ENCODE data around the gene EFCAB12. TPM values are rescaled to one million over a fixed set of nuclear protein-coding genes. Genes with fewer than 3 reads are reported as not detected.

Gene EFCAB12
- 0.50 TPM in 1 of 2 replicates, not detected in the other for total RNA-seq

DNA sequence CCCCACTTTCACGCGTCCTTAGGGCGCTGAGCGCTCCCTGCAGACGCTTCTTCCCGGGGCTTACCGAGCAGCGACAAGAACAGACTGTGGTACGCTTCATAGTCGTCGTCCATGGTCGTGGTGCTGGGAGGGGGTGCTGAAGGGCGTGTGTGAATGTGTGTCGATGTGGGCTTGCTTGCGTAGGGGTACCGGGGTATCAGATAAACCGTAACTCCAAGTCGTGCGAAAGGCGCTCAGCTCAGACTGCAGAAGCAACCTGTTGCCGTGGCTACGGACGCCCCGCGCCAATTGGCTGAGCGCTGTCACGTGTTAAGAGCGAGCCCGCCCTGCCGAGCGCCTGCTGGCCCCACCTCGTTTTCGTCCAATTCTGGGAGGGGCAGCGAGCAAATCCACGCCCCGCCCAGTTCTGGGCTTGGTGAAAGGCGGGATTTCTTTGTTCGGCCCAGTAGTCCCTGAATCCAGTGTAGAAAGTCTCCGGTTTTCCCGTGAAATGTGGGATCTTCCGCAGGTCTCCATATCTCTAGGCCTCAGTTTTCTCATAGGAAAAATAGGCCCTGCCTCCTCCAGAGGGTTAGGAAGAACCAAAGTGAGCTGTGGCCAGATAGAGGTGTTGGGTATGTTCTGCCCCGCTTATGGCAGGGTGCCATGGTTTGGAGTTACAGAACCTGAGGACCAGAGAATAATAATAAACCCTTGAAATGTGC lies at the start of gene EFCAB12:
Gene EFCAB12, minus strand, starts transcription at position 261 of the 704 bp plus-strand sequence. Its CDS starts 148 bp downstream, at position 113.
- peak; percentile 81 for DNase-seq (ENCODE audit: low read depth)

DNA sequence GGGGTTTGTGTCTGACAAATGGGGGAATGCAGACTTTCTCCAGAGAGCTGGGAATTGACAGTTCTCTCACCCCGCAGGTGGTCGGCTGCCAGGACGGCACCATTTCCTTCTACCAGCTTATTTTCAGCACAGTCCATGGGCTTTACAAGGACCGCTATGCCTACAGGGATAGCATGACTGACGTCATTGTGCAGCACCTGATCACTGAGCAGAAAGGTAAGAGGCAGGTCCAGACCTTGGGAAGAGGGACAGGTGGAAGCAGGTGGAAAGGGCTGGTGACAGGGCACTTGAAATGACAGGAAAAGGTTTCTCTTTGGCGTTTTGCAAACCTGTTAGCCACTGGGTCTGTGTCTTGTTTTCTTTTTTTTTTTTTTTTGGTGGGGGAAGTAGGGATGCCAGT lies 48.1 kb upstream of the EFCAB12 start:
- DNase-seq (ENCODE audit: low read depth), result no peak

DNA sequence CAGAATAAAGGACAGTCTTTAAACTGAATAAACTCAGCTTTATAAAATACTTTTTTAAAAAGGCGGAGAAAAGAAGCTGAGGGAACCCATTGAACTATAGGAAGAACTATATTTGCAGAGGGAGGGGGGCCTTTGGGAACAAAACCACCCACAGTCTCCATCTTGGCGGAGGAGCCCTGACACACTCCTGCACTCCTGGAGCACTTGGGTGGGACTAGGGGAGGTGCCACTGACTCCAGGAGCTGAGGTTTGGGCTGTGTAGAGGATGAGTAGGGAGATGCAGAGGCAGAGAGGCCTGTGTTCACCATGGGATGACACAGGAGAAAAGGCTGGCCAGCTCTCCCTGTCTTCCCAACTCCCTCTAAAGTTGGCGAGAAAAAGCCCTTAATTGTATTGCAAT lies 47.4 kb upstream of the EFCAB12 start:
- DNase-seq (ENCODE audit: low read depth), result no peak

DNA sequence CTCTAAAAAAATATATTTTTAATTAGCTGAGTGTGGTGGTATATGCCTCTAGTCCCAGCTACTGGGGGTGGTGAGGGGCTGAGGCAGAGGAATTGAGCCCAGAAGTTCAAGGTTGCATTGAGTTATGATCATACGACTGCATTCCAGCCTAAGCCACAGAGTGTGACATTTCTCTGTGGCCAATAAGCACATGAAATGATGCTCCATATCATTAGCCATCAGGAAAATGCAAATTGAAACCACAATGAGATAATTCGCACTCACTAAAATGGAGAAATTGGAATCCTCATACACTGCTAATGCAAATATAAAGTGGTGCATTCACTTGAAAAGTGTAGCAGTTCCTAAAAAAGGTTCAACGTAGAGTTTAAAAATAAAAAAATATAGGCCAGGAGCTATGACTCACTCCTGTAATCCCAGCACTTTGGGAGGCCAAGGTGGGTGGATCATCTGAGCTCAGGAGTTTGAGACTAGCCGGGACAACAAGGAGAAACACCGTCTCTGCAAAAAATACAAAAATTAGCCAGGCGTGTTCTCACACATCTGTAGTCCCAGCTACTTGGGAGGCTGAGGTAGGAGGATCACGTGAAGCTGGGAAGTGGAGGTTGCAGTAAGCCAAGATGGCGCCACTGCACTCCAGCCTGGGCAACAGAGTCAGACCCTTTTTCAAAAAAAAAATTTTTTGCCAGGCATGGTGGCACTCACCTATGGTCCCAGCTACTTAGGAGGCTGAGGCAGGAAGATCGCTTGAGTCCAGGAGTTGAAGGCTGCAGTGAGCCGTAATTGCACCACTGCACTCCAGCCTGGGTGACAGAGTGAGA lies 46.8 kb upstream of the EFCAB12 start:
- no peak for DNase-seq (ENCODE audit: low read depth)

DNA sequence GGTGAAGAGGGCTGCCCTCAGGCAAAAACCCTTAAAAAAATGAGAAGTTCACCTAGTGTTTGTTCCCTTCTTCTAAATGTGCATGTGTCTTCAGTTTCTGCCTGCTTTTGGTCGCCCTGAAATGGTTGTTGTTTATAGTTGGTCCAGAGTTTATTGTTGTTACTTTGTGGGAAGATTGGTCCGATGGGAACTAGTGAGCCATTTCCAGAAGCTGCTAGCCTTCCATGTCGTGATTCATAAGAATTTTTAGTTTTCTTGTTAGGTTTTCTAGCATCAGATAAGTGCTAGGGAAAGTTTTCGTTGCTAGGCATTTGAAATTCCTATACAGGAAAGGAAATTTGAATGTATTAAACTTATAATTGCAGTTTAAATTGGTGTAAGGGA lies 45.3 kb upstream of the EFCAB12 start:
- DNase-seq (ENCODE audit: low read depth), result no peak

DNA sequence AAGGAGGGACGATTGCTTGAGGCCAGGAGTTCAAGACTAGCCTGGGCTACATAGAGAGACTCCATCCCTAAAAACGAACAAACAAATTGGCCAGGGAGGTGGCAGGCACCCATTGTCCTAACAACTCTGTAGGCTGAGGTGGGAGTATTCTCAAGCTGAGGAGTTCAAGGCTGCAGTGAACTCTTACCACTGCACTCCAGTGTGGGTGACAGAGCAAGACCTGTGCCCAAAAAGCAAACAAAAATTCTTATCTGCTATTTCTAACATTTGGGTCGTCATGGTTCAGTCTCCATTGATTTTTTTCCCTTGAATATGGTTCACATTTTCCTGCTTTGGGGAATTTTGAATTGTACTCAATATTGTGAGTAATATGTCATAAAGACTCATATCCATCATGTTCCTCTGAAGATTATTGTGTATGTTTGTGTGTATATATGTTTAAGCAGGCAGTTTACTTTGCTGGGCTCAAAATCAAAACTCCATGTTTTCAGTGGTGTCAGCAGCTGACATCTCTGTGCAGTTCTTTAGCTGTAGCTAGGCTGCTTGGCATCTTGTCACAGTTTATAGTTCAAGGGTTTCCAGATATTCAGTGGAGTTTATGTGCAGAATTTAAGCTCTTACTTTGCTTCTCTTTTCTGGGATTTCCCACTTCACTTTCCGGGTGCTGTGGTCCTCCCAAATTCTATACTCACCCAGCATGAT lies 44.8 kb upstream of the EFCAB12 start:
- no peak for DNase-seq (ENCODE audit: low read depth)

DNA sequence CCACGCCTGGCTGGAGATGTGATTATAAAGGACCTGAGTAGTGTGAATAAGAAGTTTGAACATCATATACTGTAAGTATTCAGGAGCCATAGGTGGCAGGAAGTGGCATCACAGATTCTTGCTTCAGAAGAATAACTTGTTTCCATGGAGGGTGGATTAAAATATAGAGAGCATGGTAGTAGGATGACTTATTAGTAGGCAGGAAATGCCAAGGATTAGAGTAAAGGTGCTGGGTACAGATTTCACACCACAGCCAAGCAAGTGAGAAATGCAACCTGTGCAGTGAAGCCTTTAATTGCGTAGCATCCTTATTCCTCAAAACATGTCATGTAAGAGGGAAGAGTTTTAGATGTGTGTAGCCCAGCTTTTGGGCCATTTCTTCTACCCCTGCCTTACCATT lies 42.4 kb upstream of the EFCAB12 start:
- DNase-seq (ENCODE audit: low read depth), result peak; percentile 33

DNA sequence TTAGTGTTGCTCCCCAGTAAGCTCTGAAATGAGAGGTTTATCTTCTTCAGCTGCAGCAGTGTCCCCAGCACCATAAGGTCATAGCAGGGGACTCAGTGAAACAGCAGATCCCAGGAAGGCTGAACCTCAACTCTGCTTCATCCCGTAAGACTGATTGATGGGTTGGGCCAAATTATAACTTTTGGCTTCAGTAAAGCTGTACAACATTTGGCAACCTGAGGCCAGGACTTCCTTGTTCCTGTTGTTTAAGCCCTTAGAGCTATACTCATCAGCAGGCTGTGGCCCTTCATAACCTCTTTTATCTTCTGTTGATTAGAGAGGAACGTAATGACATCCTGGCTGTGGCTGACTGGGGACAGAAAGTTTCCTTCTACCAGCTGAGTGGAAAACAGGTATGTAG lies 40.6 kb upstream of the EFCAB12 start:
- no peak for DNase-seq (ENCODE audit: low read depth)

DNA sequence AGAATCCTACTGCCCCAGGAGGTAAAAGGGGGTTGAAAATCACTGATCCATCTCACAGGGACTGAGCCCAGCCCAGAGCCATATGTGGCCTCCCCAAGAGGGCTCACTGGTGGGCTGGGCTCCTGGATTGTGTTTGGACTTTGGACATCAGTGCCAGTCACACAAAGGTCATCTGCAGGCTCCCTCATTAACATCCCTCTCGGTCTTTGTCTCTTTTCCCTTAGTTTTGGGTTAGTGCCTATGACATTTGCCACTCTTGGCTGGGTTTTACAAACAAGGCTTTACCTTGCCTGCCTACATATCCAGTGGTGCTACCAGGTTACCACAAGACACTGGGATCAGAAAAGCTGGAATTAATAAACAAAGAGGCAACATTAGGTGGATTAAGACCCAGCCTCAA lies 39.5 kb upstream of the EFCAB12 start:
- no peak for DNase-seq (ENCODE audit: low read depth)

DNA sequence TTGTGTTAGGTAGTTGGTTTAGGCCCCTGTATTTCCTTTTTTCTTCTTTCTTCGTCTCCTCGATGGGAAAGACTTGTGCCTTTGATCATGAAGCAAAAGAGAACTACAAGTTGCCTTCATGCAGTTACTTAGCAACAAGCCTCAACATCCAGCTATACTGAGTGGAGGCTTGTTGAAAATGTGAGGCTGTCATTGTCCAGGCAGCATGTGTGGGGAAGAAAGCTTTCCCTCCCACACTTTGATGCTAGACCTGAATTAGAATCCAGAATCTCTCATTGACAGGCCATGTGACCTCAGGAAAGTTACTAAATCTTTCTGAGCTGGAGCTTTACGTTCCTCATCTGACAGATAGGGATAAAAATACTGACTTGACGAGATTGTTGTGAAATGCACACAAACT lies 35.3 kb upstream of the EFCAB12 start:
- DNase-seq (ENCODE audit: low read depth), result no peak

DNA sequence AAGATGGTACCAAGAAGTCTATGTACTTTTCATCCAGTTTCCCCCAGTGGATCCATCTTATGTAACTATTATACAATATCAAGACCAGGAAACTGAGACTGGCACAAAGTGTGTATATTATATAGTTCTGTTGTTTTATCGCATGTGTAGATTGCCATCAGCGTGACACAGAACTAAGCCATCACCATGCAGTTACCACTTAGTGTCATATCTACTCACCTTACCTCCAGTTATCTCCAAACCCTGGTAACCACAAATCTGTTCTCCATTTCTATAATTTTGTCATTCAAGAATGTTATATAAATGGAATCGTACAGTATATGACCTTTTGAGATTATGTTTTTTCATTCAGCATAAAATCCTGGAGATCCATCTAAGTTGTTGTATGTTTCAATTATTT lies 34.7 kb upstream of the EFCAB12 start:
- no peak for DNase-seq (ENCODE audit: low read depth)

DNA sequence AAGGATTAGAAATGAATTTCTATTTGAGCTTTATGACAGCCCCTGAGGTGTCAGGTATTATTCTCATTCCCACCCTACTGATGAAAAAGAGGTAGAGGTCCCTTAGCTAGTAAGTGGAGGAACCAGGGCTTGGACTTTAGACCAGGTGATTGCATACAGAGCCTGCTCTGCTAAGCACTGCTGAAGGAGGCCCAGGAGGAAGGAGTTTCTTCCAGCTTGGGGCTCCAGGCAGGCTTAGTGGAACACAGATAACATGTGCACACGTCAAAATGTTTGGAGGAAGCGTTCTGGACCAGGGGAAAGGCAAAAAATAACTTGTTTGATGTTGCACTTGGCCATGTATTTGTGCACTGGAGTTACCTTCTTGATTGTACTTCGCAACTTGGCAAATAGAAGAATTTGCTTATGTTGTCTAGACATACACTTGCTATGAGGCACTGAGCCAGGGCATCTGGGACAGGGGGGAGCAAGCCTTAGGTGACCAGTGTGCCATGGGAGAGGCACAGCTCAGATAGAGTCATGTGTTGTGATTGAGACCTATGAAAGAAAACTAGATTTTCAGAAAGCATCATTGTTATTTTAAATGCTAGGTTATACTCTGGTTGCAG lies 34.0 kb upstream of the EFCAB12 start:
- DNase-seq (ENCODE audit: low read depth), result no peak

DNA sequence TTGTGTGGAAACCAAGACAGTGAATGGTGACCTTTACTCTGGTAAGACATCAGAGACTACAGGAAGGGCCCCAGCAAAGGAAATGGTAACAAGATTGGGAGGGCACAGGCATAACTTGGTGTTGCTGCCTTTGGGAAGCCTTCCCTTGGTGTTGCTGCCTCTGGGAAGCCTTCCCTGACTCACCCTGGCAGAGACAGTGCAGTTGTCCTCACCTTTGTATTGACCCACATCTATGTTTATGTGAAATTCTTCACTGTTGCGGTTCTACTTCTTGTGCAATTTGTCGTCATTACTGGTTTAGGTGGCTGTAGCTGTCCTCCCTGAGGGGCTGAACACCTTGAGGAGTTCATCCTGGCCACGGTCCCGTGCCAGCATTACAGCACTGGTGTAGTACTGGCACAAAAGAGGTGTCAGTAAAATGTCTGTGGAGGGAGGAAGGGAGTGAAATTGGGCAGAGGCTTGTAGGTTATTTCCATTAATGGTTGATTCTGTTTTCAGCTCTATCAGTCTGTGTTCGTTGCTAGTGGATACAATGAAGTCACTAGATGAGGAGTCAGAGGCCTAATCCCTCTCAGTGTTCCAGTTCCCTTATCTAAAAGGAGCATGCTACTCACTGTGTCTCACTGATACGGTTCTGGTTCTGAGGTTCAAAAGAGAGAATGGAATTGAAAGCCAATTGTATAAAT lies 33.2 kb upstream of the EFCAB12 start:
- no peak for DNase-seq (ENCODE audit: low read depth)

DNA sequence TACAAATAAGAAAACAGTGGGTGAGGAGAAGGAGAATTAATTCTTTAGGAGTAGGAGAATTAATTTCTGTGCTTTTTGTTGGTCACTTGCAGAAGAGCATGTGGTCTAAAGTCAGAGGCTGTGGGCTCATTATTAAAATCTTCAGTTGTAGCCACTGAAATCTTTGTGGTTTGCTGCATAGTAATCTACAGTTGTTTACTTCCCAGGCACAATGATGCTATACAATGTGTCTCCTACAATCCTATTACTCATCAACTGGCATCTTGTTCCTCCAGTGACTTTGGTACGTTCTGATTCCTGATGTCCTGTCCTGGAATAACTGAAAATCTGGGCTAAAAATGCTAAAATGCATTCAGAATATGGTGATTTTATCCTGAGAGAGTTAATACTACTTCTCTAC lies 32.6 kb upstream of the EFCAB12 start:
- DNase-seq (ENCODE audit: low read depth), result peak; percentile 47

DNA sequence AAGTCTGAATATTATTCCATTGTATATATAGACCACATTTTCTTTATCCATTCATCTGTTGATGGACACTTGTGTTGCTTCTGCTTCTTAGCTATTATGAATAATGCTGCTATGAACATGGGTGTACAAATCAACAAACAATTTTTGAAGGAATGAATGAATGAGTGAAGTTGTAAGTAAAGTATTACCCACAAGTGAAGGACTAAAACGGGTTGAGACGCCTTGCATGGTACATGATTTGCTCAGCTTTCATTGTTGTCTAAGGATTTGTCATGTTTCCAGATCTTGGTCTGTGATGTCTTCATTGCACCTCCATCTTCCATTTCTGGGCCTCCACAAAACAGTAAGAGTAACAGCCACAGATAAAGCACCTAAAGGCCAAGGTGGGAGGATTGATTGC lies 32.1 kb upstream of the EFCAB12 start:
- no peak for DNase-seq (ENCODE audit: low read depth)

DNA sequence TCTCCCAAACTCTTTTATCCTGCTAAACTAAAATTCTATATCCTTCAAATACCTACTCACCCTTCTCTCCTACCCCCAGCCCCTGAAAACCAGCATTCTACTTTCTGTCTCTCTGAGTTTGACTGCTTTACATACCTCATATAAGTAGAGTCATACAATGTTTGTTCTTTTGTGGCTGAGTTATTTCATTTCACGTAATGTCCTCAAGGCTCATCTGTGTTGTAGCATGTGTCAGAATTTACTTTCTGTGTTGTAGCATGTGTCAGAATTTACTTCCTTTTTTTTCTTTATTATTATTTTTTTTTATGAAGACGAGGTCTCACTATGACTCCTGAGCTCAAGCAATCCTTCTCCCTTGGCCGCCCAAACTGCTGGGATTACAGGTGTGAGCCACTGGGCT lies 31.7 kb upstream of the EFCAB12 start:
- no peak for DNase-seq (ENCODE audit: low read depth)

DNA sequence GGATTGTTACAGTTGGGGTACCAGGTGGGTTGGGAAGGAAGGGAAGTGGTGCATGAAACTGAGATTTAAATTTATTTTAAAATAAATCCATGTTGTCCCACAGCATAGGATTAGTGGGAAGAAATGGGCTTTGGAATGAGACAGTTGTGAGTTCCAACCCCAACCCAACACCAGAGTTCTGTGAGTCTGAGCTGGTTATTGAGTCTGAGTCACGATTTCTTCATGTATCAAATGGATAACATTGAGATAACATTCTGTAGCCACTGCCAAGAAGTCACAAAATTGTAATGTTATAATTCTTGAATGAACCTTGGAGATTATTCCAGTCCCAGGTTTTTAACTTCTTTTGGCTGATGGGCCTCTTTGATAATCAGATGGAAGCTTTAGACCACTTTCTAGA lies 25.3 kb upstream of the EFCAB12 start:
- DNase-seq (ENCODE audit: low read depth), result no peak

DNA sequence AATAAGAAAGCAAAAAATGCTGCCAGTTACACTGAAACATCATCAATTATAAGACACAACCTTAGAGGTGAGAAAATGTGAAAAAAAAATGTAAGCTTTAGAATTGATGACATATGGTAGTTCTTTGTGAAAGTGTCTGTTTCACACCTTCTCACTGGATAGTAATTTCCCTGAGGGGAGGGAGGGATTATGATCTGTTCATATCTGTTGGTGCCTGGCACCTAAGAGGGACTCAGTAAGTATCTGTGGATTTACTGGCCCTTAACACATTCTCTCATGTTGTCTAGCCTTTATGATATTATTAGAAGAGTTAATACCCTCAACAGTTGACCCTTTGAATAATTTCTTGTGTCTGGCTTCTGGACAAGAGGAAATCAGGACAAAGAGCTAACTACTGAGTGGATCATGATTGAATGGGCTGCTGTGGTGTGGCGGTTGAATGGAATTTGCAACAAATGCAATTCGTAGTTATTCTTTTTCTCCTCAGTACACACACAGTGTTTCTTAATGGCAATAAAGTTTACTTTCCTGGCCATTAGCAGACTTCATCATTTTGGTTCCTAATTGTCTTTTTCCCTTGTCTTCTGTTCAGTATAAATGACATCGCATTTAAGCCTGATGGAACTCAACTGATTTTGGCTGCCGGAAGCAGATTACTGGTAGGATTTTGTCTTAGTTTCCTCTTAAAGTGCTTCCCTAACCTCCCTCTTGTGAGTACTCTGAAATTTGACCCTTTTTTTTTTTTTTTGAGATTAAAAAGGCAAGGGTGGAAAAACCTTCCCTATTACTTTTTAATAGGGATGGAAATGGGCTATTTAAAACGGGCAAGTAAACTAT lies 21.1 kb upstream of the EFCAB12 start:
- DNase-seq (ENCODE audit: low read depth), result peak; percentile 49

DNA sequence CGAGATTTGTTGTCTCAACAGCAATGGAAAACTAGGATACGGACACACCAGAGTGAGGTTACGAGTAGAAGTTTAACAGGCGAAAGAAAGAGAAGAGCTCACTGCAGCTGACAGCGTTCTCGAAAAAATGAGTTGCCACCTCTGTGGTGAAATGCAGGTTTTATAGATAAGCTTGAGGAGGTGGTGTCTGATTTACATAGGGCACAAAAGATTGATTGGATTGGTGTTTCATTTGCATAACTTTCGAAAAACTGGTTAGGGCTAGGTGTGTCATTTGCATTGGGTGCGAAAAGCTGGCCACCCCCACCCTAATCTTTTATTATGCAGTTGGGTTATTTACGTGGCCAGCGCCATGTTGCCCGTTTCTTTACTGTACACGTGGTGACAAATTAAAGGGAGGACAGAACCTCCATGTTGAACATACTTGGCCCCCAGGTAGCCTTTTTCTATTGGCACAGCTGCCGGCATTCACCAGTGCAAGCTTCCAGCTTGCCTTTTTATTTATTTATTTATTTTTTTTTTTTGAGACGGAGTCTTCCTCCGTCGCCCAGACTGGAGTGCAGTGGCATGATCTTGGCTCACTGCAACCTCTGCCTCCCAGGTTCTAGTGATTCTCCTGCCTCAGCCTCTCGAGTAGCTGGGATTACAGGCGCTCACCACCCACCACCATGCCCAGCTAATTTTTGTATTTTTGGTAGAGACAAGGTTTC lies 19.9 kb upstream of the EFCAB12 start:
- peak; percentile 85 for DNase-seq (ENCODE audit: low read depth)

DNA sequence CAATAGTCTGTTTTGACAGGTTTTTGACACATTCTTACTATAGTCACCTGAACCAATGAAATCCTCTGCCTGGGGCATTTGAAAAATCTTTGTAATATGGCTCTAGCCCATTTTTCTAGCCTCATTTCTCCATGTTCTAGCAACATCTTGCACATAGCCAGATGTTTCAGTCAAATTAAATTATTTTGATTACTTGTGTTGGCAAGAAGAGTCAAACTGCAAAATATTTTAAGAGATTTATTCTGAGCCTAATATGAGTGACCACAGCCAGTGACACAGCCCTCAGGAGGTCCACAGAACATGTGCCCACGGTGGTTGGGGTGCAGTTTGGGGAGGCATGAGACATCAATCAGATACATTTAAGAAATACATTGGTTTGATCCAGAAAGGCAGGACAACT lies 18.5 kb upstream of the EFCAB12 start:
- no peak for DNase-seq (ENCODE audit: low read depth)
